ENCODE measurements around the gene IL3RA. TPM values are rescaled to one million over a fixed set of nuclear protein-coding genes. Genes with fewer than 3 reads are reported as not detected.

Gene IL3RA
- total and polyA plus RNA-seq, 8 donors, result 2.4 to 10.1 (median 4.5) TPM; not detected in 1

- intact Hi-C loops (cut with DNase I; ENCODE audit: low total_unique reads), result no loop called here
- H3K27ac ChIP-seq, result no peak overlapping the region
- H3K4me1 ChIP-seq, result no peaks in the 10 kb centered on the region
- H3K36me3 ChIP-seq, result no peaks in the 10 kb centered on the region
- peaks cover 0 to 15% (median 11%) of the 10 kb centered on the region in 4 donors for H3K9me3 ChIP-seq
- WGBS, 5 donors, result 48 to 63% (median 55%) methylated on average over 15 of the region's 15 CpGs
- H3K27me3 ChIP-seq, result no peaks in the 10 kb centered on the region
- H3K4me3 ChIP-seq, result no peak overlapping the region
- TF ChIP-seq EP300 (IDR thresholded peaks at IDR 0.05), result no peak
- no peak for TF ChIP-seq POLR2A (IDR thresholded peaks at IDR 0.05)
- TF ChIP-seq POLR2AphosphoS5 (IDR thresholded peaks at IDR 0.05), result no peak
- no peak for TF ChIP-seq CTCF (IDR thresholded peaks at IDR 0.05)
- no peak for DNase-seq
Measured at GRCh38 chrX:1300449-1300848, 36.1 kb upstream of the IL3RA start.

- H3K9me3 ChIP-seq, result peaks cover 0 to 9% (median 4%) of the 10 kb centered on the region in 4 donors
- TF ChIP-seq POLR2A (IDR thresholded peaks at IDR 0.05), result no peak
- no peak for TF ChIP-seq CTCF (IDR thresholded peaks at IDR 0.05)
- no peak for TF ChIP-seq POLR2AphosphoS5 (IDR thresholded peaks at IDR 0.05)
- no peak for TF ChIP-seq EP300 (IDR thresholded peaks at IDR 0.05)
- intact Hi-C loops (cut with DNase I; ENCODE audit: low total_unique reads), result no loop called here
- H3K4me3 ChIP-seq, result no peak overlapping the region
- peaks cover 0 to 3% (median 0%) of the 10 kb centered on the region in 4 donors for H3K36me3 ChIP-seq
- WGBS, 5 donors, result 85 to 95% (median 89%) methylated on average over 9 to 14 of the region's 14 CpGs
- no peak for DNase-seq
- no peak overlapping the region for H3K27ac ChIP-seq
- no peaks in the 10 kb centered on the region for H3K27me3 ChIP-seq
- no peaks in the 10 kb centered on the region for H3K4me1 ChIP-seq
Measured at GRCh38 chrX:1305411-1305810, 31.2 kb upstream of the IL3RA start.

- Histone ChIP-seq H3K27ac (no peak overlapping the region), H3K4me1 (no peaks in the 10 kb centered on the region), H3K9me3 (peaks cover 0 to 8% (median 4%) of the 10 kb centered on the region in 4 donors), H3K27me3 (no peaks in the 10 kb centered on the region), H3K36me3 (peaks cover 0 to 3% (median 0%) of the 10 kb centered on the region in 4 donors), H3K4me3 (no peak overlapping the region)
- intact Hi-C loops (cut with DNase I; ENCODE audit: low total_unique reads), result no loop called here
- no peak for TF ChIP-seq EP300 (IDR thresholded peaks at IDR 0.05)
- no peak for TF ChIP-seq CTCF (IDR thresholded peaks at IDR 0.05)
- no peak for TF ChIP-seq POLR2AphosphoS5 (IDR thresholded peaks at IDR 0.05)
- TF ChIP-seq POLR2A (IDR thresholded peaks at IDR 0.05), result no peak
- 82 to 92% (median 87%) methylated on average over 15 of the region's 15 CpGs for WGBS, 5 donors
- no peak for DNase-seq
Measured at GRCh38 chrX:1306909-1307625, 29.5 kb upstream of the IL3RA start.

- H3K36me3 ChIP-seq, result peaks cover 0 to 3% (median 0%) of the 10 kb centered on the region in 4 donors
- no peak overlapping the region for H3K4me3 ChIP-seq
- intact Hi-C loops (cut with DNase I; ENCODE audit: low total_unique reads), result no loop called here
- 80 to 91% (median 87%) methylated on average over 10 of the region's 10 CpGs for WGBS, 5 donors
- no peak for DNase-seq
- no peak overlapping the region for H3K27ac ChIP-seq
- H3K27me3 ChIP-seq, result no peaks in the 10 kb centered on the region
- H3K9me3 ChIP-seq, result peaks cover 0 to 8% (median 4%) of the 10 kb centered on the region in 4 donors
- TF ChIP-seq POLR2A (IDR thresholded peaks at IDR 0.05) (no peak), EP300 (IDR thresholded peaks at IDR 0.05) (no peak), CTCF (IDR thresholded peaks at IDR 0.05) (no peak)
- no peaks in the 10 kb centered on the region for H3K4me1 ChIP-seq
Measured at GRCh38 chrX:1307626-1308340, 28.8 kb upstream of the IL3RA start.
